Effector memory CD8-positive, alpha-beta T cell (primary cell): ENCODE measurements around the gene DOP1A.
A peak's percentile ranks its signal among the peaks of the same experiment; 100 is the strongest.
"Not testable (repeated sequence)": the region's sequence is repeated elsewhere in the genome, so short reads cannot be mapped to it uniquely, and the experiment has no call there.

Experiments used
- ATAC-seq: fragments of 150-1000 bp; cut with Tn5 transposase; replicated peaks from 2 replicates; pipeline ENCODE4 v1.10.0; 2021; ENCODE audit warnings: mild to moderate bottlenecking, moderate library complexity
- DNase-seq, 3 experiments: peaks; one replicate each; pipeline ENCODE4 v3.0.0; 2021
- H3K27ac Mint-ChIP-seq, 2 donors: one replicate each; pipeline ENCODE4 v1.8.0; 2022; ENCODE audit warnings: mild to moderate bottlenecking in 2 of 2, mixed read lengths in 2 of 2, moderate library complexity in 2 of 2
- H3K27me3 Mint-ChIP-seq, 2 donors: one replicate each; pipeline ENCODE4 v1.8.0; 2022; ENCODE audit warnings: mixed read lengths in 2 of 2
- H3K36me3 Mint-ChIP-seq: one replicate; pipeline ENCODE4 v1.8.0; 2022; ENCODE audit warnings: mild to moderate bottlenecking, moderate library complexity, mixed read lengths; ENCODE audit not compliant: insufficient read depth
- H3K4me1 Mint-ChIP-seq, 2 donors: one replicate each; pipeline ENCODE4 v1.8.0; 2022; ENCODE audit warnings: low read depth in 2 of 2, mixed read lengths in 2 of 2
- H3K4me3 Mint-ChIP-seq, 2 donors: one replicate each; pipeline ENCODE4 v1.8.0; 2022; ENCODE audit warnings: mild to moderate bottlenecking in 2 of 2, mixed read lengths in 2 of 2, moderate library complexity in 2 of 2
- H3K9me3 Mint-ChIP-seq, 2 donors: one replicate each; pipeline ENCODE4 v1.8.0; 2022; ENCODE audit warnings: mixed read lengths in 2 of 2

The DOP1A gene

DNA sequence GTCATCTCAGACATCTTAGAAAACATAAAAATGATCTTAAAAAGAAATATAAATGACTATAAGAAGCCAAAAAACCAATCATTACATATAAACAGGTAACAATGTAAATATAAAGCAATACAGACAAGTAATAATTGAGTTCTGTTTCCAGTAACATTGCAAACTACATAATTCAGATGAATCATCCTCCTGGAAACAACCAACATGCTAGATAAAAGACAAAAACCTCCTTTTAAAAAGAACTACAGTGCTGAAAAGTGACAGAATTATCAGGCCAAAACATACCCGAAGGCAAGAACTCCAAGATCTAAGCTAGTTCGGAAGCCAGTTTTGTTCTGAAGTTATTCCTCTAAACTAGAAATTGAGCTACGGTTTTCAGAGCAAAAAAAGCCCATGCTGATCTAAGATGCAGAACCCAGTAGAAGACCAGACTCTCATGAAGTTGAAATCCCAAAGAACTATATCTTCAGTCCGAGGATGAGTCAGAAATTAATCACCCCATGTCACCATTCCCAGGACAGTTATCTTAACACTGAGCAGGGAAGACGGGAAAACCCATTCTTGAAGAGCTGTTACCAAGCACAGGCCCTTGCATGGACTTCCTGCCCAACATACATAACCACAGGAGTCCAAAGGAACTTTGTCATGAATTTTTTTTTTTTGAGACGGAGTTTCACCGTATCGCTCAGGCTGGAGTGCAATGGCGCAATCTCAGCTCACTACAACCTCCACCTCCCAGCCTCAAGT lies 115.8 kb downstream of the DOP1A start:
- Mint-ChIP-seq H3K36me3 (peaks cover 29% of the 10 kb centered on the region), H3K4me1 (peaks cover 0 to 14% of the 10 kb centered on the region in 2 donors), H3K27ac (peak overlapping the region; percentile 15 to 67), H3K4me3 (no peak overlapping the region), H3K9me3 (no peaks in the 10 kb centered on the region), H3K27me3 (no peaks in the 10 kb centered on the region)
- DNase-seq (no peak), ATAC-seq (no peak)

DNA sequence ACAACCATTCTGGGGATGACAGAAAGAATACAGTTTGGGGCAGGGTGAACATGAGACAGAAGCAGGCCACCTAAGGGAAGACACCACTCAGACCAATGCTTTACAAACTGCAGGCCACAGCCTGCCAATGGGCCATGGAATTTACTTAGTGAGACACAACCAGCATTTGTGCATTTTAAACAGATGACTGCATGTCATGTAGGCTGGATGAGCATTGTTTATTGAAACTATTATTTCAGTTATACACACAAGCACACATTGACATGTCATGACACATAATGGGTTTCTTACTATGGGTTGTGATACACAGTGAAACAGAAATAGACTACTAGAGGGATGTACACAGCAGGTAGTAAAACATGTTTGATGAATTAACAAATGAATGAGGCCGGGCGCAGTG lies 117.6 kb downstream of the DOP1A start:
- Mint-ChIP-seq H3K4me1 (peaks cover 4 to 14% of the 10 kb centered on the region in 2 donors), H3K4me3 (no peak overlapping the region), H3K36me3 (peaks cover 26% of the 10 kb centered on the region), H3K27ac (no peak overlapping the region), H3K9me3 (no peaks in the 10 kb centered on the region), H3K27me3 (no peaks in the 10 kb centered on the region)
- DNase-seq = no peak
- no peak for ATAC-seq

DNA sequence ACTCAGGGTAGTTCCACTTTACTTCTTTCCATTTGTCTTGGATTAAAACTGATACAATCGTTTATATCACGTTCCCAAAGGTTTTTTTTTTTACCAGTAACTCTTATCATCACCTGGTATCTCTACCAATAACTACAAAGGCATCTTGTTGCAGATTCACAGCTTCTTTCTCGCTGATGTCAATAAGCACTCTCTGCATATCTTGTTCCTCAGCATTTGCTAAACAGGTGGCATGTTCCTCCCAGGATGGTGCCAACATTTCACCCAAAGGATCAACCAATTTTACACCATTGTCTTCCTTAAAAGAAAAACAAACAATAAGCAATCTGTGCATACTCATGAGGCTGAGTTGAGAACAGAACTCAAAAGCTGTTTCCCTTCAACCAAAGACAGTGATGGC lies 121.0 kb downstream of the DOP1A start:
- Mint-ChIP-seq H3K36me3 (peaks cover 36% of the 10 kb centered on the region), H3K27me3 (no peaks in the 10 kb centered on the region), H3K4me3 (no peak overlapping the region), H3K9me3 (no peaks in the 10 kb centered on the region), H3K27ac (no peak overlapping the region), H3K4me1 (peaks cover 15 to 25% of the 10 kb centered on the region in 2 donors)
- ATAC-seq = no peak
- no peak for DNase-seq

DNA sequence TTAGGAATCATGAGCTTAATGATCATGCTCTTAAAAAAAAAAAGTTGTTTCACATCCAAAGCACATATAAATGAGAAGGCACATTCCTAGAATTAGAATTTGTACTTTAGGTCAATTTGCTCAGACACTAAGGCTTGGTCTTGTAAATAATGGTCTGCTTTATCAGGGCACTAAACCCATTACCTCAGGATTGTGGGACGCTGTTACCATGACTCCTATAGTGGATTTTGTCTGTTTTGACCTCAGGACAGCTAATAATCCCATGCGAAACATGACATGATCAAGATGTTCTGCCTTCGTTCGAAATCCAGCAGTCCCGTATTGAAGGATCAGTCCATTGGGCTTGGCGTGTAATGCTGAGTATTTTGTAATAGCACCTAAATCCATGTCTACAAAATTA lies 123.2 kb downstream of the DOP1A start:
- no peaks in the 10 kb centered on the region for H3K9me3 Mint-ChIP-seq
- H3K27me3 Mint-ChIP-seq = no peaks in the 10 kb centered on the region
- DNase-seq = no peak
- peaks cover 22% of the 10 kb centered on the region for H3K36me3 Mint-ChIP-seq
- H3K4me3 Mint-ChIP-seq = peak overlapping the region in 1 of 2 donors; percentile 98
- H3K4me1 Mint-ChIP-seq = peaks cover 22 to 26% of the 10 kb centered on the region in 2 donors
- no peak overlapping the region for H3K27ac Mint-ChIP-seq
- no peak for ATAC-seq

DNA sequence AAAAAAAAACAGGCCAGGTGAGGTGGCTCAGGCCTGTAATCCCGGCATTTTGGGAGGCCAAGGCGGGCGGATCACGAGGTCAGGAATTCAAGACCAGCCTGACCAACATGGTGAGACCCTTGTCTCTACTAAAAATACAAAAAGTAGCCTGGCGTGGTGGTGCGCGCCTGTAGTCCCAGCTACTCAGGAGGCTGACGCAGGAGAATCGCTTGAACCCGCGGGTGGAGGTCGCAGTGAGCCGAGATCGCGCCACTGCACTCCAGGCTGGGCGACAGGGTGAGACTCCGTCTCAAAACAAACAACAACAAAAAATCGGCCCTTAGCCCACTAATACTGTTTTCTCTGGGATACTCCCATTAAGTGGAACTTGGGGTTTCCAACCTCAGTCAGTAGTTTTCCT lies 124.5 kb downstream of the DOP1A start:
- H3K9me3 Mint-ChIP-seq, H3K27me3 Mint-ChIP-seq, ATAC-seq, DNase-seq: not testable (repeated sequence)
- Mint-ChIP-seq H3K4me3 (peak overlapping the region; percentile 97 to 98), H3K4me1 (peaks cover 22 to 26% of the 10 kb centered on the region in 2 donors), H3K27ac (peak overlapping the region; percentile 98), H3K36me3 (peaks cover 14% of the 10 kb centered on the region)

DNA sequence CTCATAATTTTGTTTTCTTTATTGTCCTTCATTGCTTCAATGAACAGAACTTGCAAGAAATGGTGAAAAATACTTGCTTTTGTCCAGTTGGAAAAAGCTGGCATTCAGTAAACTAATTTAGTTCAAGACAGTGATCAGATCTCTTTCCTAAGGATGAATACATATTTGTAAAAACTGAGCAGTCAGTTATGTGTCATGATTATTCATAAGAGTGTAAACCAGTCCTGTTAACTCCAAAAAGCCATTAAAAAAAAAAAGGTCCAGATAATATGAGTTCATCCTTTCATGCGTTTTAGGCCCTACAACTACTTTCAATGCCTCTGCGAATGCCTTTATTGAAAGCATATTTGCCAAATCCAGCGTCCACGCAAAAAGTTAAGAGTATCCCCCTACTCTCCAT lies 125.0 kb downstream of the DOP1A start:
- no peak for DNase-seq
- H3K4me1 Mint-ChIP-seq = peaks cover 22 to 26% of the 10 kb centered on the region in 2 donors
- peaks cover 14% of the 10 kb centered on the region for H3K36me3 Mint-ChIP-seq
- peak overlapping the region; percentile 97 to 98 for H3K4me3 Mint-ChIP-seq
- peak; percentile 1 for ATAC-seq
- H3K27ac Mint-ChIP-seq = peak overlapping the region; percentile 98
- H3K27me3 Mint-ChIP-seq = no peaks in the 10 kb centered on the region
- H3K9me3 Mint-ChIP-seq = no peaks in the 10 kb centered on the region

DNA sequence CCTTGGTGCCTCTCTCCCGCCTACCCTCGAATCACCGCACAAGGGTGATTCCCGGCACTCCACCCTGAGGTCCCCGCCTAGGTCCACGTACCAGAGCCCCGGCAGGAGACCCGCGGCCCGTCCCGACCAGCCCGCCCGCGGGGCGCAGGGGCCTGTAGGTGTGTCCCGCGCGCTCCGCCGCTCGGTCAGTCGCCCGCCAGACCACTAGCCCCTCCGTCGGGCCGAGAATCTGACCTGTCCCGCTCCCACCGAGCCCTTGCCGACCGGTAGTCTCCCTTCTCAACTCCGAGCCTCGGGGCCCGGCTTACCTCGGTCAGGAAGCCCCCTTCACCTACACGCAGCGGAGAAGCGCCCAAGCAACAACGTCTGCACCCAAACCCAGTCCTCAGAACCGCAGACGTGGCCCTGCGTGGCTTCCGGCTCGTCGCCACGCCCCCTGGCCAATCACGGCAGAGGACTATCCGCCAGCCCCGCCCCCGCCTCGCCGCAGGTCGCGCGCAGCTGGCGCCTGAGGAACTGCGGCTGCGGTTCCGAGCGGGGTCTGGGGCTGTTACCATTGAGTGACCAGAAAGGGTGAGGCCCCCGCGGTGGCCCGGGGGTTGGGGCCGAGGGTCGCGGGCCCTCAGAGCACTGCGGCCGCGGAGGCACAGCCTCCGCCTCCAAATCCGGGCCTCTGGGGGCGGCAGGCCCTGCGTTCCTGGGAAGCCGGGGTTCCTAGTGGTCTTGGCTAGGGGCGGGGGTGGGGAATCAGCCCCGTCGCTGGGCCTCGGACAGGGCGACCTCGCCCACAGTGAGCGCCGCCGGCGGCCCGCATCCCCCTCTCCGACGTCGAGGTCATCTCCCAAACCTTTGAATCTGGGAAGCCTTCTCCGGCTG lies 125.6 kb downstream of the DOP1A start, which contains the start of the genes PGM3 and RWDD2A:
TSS of gene PGM3 (minus strand) at position 395 of the 876 bp plus-strand sequence. CDS start 2,253 bp downstream, outside the sequence.
TSS of gene RWDD2A (plus strand) at position 487 of the 876 bp plus-strand sequence. CDS start 1,095 bp downstream, outside the sequence.
- peaks cover 14% of the 10 kb centered on the region for H3K36me3 Mint-ChIP-seq
- peaks cover 22 to 26% of the 10 kb centered on the region in 2 donors for H3K4me1 Mint-ChIP-seq
- H3K4me3 Mint-ChIP-seq = peak within 1 kb of the TSS; percentile 97 to 98
- DNase-seq (peak; percentile 86 to 90 (median 87)), ATAC-seq (peak; percentile 97)
- peak within 1 kb of the TSS; percentile 98 for H3K27ac Mint-ChIP-seq
- no peaks in the 10 kb centered on the region for H3K9me3 Mint-ChIP-seq
- H3K27me3 Mint-ChIP-seq = no peaks in the 10 kb centered on the region

DNA sequence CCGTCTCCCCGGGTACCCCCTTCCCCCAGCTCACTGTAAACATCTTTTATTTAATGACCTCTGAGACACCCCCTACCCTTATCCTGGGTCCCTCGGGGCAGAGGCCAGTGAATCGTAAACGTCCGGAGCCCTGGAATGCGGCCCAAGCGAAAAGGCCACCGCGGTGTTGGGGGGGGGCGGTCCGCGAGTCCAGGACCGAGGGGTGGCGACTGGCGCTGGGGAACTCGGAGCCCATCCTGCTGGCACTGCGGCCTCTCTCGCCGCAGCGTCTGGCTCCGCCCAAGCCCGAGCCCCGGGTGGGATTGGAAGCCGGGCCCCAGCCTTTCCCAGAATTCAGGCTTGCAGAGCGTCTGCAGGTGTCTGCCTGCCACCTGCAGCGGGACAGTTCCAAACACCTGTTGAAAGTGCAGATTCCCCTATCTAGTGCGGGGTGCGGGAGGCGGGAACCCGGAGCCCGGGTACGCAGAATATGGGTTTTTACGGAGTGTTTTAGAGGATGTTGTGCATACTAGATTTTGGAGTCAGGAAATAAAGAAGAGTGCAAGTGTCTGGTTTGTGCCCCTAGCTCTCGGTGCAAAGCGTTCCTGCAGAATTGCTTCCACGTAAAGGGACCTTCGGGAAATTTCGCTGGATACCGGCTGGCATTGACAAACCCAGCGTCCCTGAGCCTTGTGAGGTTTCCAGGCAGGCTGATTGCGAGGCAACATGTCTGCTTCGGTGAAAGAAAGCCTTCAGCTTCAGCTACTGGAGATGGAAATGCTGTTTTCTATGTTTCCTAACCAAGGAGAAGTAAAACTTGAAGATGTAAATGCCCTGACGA lies 126.5 kb downstream of the DOP1A start:
- peak in 1 of 3 experiments; percentile 3 for DNase-seq
- H3K9me3 Mint-ChIP-seq = no peaks in the 10 kb centered on the region
- no peaks in the 10 kb centered on the region for H3K27me3 Mint-ChIP-seq
- peak; percentile 1 for ATAC-seq
- peak overlapping the region; percentile 97 to 98 for H3K4me3 Mint-ChIP-seq
- H3K27ac Mint-ChIP-seq = peak overlapping the region in 1 of 2 donors; percentile 98
- H3K36me3 Mint-ChIP-seq = peaks cover 14% of the 10 kb centered on the region
- H3K4me1 Mint-ChIP-seq = peaks cover 22 to 26% of the 10 kb centered on the region in 2 donors

DNA sequence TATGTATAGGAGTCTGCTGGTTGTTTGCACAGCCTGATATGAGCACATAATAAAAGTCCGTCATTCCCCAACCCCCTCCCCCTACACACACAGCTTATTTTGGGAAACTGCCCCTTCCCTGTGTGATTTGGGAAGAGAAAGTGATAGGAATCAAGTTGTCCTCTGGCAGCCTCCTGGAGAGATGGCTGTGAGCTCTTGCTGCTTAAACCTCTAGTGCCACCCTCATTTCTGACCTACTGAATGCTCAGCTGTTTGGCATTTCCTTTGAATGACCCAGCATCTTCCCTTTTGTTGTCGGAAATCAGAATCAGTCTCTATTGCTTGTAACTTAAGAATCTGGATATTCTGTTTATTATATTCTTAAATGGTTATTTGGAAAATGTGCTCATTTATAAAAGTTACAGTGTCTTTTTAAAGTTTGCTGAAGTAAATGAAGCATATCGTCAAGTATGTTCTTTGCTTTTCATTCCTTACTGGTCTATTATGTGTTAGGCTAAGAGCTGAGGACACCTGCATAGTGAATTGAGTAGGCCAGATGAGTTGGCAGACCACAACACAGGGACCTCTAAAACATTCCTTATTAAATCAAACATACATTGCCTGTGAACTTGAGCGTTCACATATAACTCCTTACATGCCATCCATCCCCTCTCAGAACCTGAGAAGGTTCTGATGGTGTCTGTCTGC lies 131.2 kb downstream of the DOP1A start:
- DNase-seq (no peak), ATAC-seq (no peak)
- Mint-ChIP-seq H3K36me3 (peaks cover 2% of the 10 kb centered on the region), H3K4me1 (peaks cover 7 to 8% of the 10 kb centered on the region in 2 donors), H3K27me3 (no peaks in the 10 kb centered on the region), H3K4me3 (no peak overlapping the region), H3K9me3 (no peaks in the 10 kb centered on the region), H3K27ac (peak overlapping the region in 1 of 2 donors; percentile 29)

DNA sequence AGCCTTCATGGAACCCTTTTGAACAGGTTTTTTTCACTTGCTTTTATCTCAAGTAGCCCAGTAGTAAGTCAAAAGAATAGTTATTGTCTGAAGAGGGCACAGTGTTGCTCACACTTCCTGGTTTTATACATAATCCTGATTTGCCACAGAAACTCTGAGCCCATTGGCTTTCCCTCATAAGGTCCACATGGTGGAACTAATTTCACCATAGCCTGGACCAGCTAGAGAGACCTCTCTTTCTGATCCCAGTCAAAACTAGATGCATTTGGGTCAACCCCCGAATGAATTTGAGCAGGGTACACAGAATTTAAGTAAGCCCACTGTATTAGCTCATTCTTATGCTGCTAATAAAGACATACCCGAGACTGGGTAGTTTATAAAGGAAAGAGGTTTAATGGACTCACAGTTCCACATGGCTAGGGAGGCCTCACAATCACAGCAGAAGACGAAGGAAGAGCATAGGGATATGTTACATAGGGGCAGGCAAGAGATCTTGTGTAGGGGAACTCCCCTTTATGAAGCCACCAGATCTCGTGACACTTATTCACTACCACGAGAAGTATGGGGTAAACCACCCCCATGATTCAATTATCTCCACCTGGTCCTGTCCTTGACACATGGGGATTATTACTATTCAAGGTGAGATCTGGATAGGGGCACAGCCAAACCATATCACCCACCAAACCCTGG lies 131.8 kb downstream of the DOP1A start:
- Mint-ChIP-seq H3K9me3 (no peaks in the 10 kb centered on the region), H3K4me3 (no peak overlapping the region), H3K36me3 (no peaks in the 10 kb centered on the region), H3K27ac (peak overlapping the region in 1 of 2 donors; percentile 29), H3K4me1 (peaks cover 2 to 3% of the 10 kb centered on the region in 2 donors), H3K27me3 (no peaks in the 10 kb centered on the region)
- ATAC-seq (peak; percentile 27), DNase-seq (no peak)

DNA sequence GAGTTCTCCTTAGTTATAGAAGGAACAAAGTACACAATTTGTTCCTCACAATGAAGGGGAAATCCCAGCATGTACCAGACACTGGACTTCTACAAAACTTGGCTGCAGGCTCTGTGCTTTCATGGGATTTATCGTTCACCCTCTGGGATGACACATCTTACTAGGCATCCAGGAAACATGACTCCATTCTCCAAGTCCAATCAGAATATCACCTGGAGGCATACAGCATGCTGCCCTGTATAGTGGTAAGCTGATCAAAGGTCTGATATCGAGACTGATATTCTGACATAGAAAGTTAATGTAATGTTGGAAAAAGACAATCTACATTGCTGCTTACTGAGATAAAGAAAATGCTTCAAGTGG lies 132.4 kb downstream of the DOP1A start:
- H3K27ac Mint-ChIP-seq = no peak overlapping the region
- ATAC-seq (no peak), DNase-seq (no peak)
- H3K27me3 Mint-ChIP-seq = no peaks in the 10 kb centered on the region
- H3K4me1 Mint-ChIP-seq = no peaks in the 10 kb centered on the region
- H3K9me3 Mint-ChIP-seq = no peaks in the 10 kb centered on the region
- no peak overlapping the region for H3K4me3 Mint-ChIP-seq
- H3K36me3 Mint-ChIP-seq = no peaks in the 10 kb centered on the region

DNA sequence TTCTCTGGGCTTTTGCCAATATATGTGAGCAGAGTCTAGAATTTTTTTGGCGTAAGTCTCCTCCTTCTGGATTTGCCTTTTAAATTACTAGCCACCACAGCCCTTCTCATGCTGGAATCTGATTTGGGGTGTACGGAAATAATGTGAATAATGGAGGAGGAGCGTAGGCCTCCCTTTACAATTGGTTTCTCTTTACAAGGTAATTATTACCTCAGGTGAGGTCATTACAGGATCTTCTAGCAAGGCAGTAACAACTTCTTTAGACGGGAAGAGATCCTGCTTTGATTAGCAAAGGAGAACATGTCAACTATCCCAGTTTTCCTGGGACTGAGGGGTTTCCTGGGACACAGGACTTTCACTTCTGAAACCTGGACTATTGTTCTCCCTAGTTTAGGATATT lies 134.6 kb downstream of the DOP1A start:
- Mint-ChIP-seq H3K27ac (no peak overlapping the region), H3K9me3 (no peaks in the 10 kb centered on the region), H3K4me1 (no peaks in the 10 kb centered on the region), H3K27me3 (peaks cover 10 to 11% of the 10 kb centered on the region in 2 donors), H3K4me3 (no peak overlapping the region), H3K36me3 (no peaks in the 10 kb centered on the region)
- ATAC-seq (no peak), DNase-seq (no peak)
